Measurements from ENCODE around the gene RACK1.

GRCh38 chr5:181195249-181195761 is 48.4 kb downstream of the RACK1 start:
- no peak for TF ChIP-seq POLR2A (IDR thresholded peaks at IDR 0.05; ENCODE audit: control extremely low read depth in 1 of 2, low read depth in 2 of 2, low read length in 2 of 2)
- TF ChIP-seq CTCF (IDR thresholded peaks at IDR 0.05; ENCODE audit: control extremely low read depth in 1 of 3, insufficient read depth in 1 of 3, low read depth in 1 of 3, low read length in 3 of 3) = no peak
- no peak for TF ChIP-seq POLR2AphosphoS5 (IDR thresholded peaks at IDR 0.05; ENCODE audit: low read depth, low read length)
- no peak for TF ChIP-seq TAF1 (IDR thresholded peaks at IDR 0.05; ENCODE audit: low read depth, low read length)
- no peak for TF ChIP-seq CREB1 (IDR thresholded peaks at IDR 0.05)
- TF ChIP-seq RFX5 (IDR thresholded peaks at IDR 0.05; ENCODE audit: borderline replicate concordance, low read depth, low read length) = no peak
- TF ChIP-seq TBP (IDR thresholded peaks at IDR 0.05; ENCODE audit: low read depth, low read length) = no peak
- no peak for TF ChIP-seq YY1 (IDR thresholded peaks at IDR 0.05; ENCODE audit: low read depth, low read length)
- no peak for TF ChIP-seq BRCA1 (IDR thresholded peaks at IDR 0.05; ENCODE audit: low read depth, low read length)
- TF ChIP-seq EP300 (IDR thresholded peaks at IDR 0.05; ENCODE audit: borderline replicate concordance in 1 of 2, low read depth in 2 of 2, low read length in 2 of 2) = no peak
- TF ChIP-seq USF2 (IDR thresholded peaks at IDR 0.05; ENCODE audit: low read length) = no peak
- TF ChIP-seq EZH2 (IDR thresholded peaks at IDR 0.05; ENCODE audit: low read depth, low read length, severe bottlenecking) = no peak
